IMR-90 (cell line): Measurements from ENCODE around the gene EYS. TPM values are rescaled to one million over a fixed set of nuclear protein-coding genes. Genes with fewer than 3 reads are reported as not detected.

Experiments used
- ATAC-seq: fragments of 200-7000 bp; cut with Tn5 transposase; 2 replicates; pipeline ENCODE4 v1.9.1; 2020; ENCODE audit warnings: low read depth, mild to moderate bottlenecking, moderate library complexity
- BruUV-seq: library from RNA; stranded (reverse); fragments of 400-500 nt; replicated peaks from 2 replicates; lab custom pipeline; 2021; lab: Mats Ljungman, UMichigan
- CTCF ChIA-PET: fragments of 300-600 bp; formaldehyde crosslinking; extraction: SDS; loops from one replicate; lab custom pipeline; 2021; ENCODE audit warnings: antibody characterized with exemption; lab: Yijun Ruan, JAX
- POLR2A ChIA-PET: fragments of 300-600 bp; sonication (Branson Sonifier 250); formaldehyde crosslinking; loops from one replicate; lab custom pipeline; 2022; ENCODE audit warnings: antibody characterized with exemption; ENCODE audit not compliant: unreplicated experiment; lab: Charles Lee
- DNase-seq: peaks from one replicate; pipeline ENCODE4 v3.0.0; 2013
- H2AFZ ChIP-seq: replicated peaks from 2 replicates; pipeline ENCODE3; 2013; ENCODE audit warnings: low read length, mild to moderate bottlenecking; ENCODE audit not compliant: poor library complexity
- H2AK5ac ChIP-seq: 2 replicates; pipeline ENCODE4 v1.6.1; 2013; ENCODE audit warnings: low read depth, low read length, inconsistent platforms
- H2AK9ac ChIP-seq: replicated peaks from 2 replicates; pipeline ENCODE3; 2013; ENCODE audit warnings: mild to moderate bottlenecking, low read depth, low read length, moderate library complexity; ENCODE audit not compliant: poor library complexity
- H2BK120ac ChIP-seq: 2 replicates; pipeline ENCODE4 v1.6.1; 2013; ENCODE audit warnings: low read depth, low read length, inconsistent platforms
- H2BK15ac ChIP-seq: 3 replicates; pipeline ENCODE4 v1.6.1; 2013; ENCODE audit warnings: low read depth, low read length, inconsistent platforms
- H2BK20ac ChIP-seq: 2 replicates; pipeline ENCODE4 v1.6.1; 2013; ENCODE audit warnings: low read depth, mild to moderate bottlenecking, inconsistent platforms, low read length, moderate library complexity
- H2BK5ac ChIP-seq: 2 replicates; pipeline ENCODE4 v1.6.1; 2013; ENCODE audit warnings: mild to moderate bottlenecking, low read depth, low read length, inconsistent platforms; ENCODE audit not compliant: poor library complexity, severe bottlenecking
- H3K14ac ChIP-seq: replicated peaks from 2 replicates; pipeline ENCODE4 v1.6.1; 2013; ENCODE audit warnings: low read depth, low read length, inconsistent platforms
- H3K18ac ChIP-seq: 2 replicates; pipeline ENCODE4 v1.6.1; 2013; ENCODE audit warnings: low read depth, low read length, control low read depth
- H3K23ac ChIP-seq: 2 replicates; pipeline ENCODE4 v1.6.1; 2013; ENCODE audit warnings: low read depth, low read length, inconsistent platforms
- H3K27ac ChIP-seq: 2 replicates; pipeline ENCODE4 v1.5.1; 2013; ENCODE audit warnings: mild to moderate bottlenecking, control low read depth, low read length; ENCODE audit not compliant: insufficient read depth
- H3K27me3 ChIP-seq: 2 replicates; pipeline ENCODE4 v1.6.1; 2013; ENCODE audit warnings: low read length; ENCODE audit not compliant: control insufficient read depth, insufficient read depth
- H3K36me3 ChIP-seq: 2 replicates; pipeline ENCODE4 v1.6.1; 2013; ENCODE audit warnings: low read length, mixed read lengths; ENCODE audit not compliant: control insufficient read depth, insufficient read depth
- H3K4ac ChIP-seq: 2 replicates; pipeline ENCODE4 v1.6.1; 2013; ENCODE audit warnings: low read depth, low read length, inconsistent platforms
- H3K4me1 ChIP-seq: 2 replicates; pipeline ENCODE4 v1.6.1; 2013; ENCODE audit warnings: low read length, mixed read lengths; ENCODE audit not compliant: control insufficient read depth, insufficient read depth
- H3K4me2 ChIP-seq: 2 replicates; pipeline ENCODE4 v1.6.1; 2013; ENCODE audit warnings: low read depth, mild to moderate bottlenecking, control low read depth, low read length, moderate library complexity
- H3K4me3 ChIP-seq: 2 replicates; pipeline ENCODE4 v1.5.1; 2013; ENCODE audit warnings: low read depth, mild to moderate bottlenecking, control low read depth, low read length, moderate library complexity; ENCODE audit not compliant: insufficient read depth
- H3K56ac ChIP-seq: 2 replicates; pipeline ENCODE4 v1.6.1; 2013; ENCODE audit warnings: low read length, inconsistent platforms; ENCODE audit not compliant: insufficient read depth; ENCODE audit errors: extremely low read depth
- H3K79me1 ChIP-seq, 2 experiments: 2 replicates each; pipeline ENCODE4 v1.6.1; 2013; ENCODE audit warnings: low read length in 2 of 2, inconsistent platforms in 1 of 2, low read depth in 1 of 2
- H3K9ac ChIP-seq: 2 replicates; pipeline ENCODE4 v1.6.1; 2013; ENCODE audit warnings: low read depth, low read length, control low read depth
- H3K9me1 ChIP-seq: 2 replicates; pipeline ENCODE4 v1.6.1; 2013; ENCODE audit warnings: low read length, inconsistent platforms; ENCODE audit not compliant: insufficient read depth
- H3K9me3 ChIP-seq: 2 replicates; pipeline ENCODE4 v1.6.1; 2013; ENCODE audit warnings: low read length; ENCODE audit not compliant: control insufficient read depth, insufficient read depth
- H4K20me1 ChIP-seq: 2 replicates; pipeline ENCODE4 v1.6.1; 2013; ENCODE audit warnings: low read length, inconsistent platforms; ENCODE audit not compliant: insufficient read depth
- H4K5ac ChIP-seq: 2 replicates; pipeline ENCODE4 v1.6.1; 2013; ENCODE audit warnings: mild to moderate bottlenecking, low read depth, low read length, control low read depth
- H4K8ac ChIP-seq, 2 experiments: 2 replicates each; pipeline ENCODE4 v1.6.1; 2013; ENCODE audit warnings: low read depth in 2 of 2, low read length in 2 of 2, control low read depth in 1 of 2, inconsistent platforms in 1 of 2
- H4K91ac ChIP-seq: 2 replicates; pipeline ENCODE4 v1.6.1; 2013; ENCODE audit warnings: low read depth, low read length, inconsistent platforms; ENCODE audit not compliant: insufficient read depth
- BHLHE40 ChIP-seq: fragments of 150-350 bp; IDR thresholded peaks from 2 replicates; pipeline ENCODE4 v1.6.1; 2016; ENCODE audit warnings: mild to moderate bottlenecking, low read depth, low read length
- CEBPB ChIP-seq: IDR thresholded peaks from 2 replicates; pipeline ENCODE4 v1.6.1; 2012; ENCODE audit warnings: low read depth, low read length, improper control_type of control experiment
- CHD1 ChIP-seq: IDR thresholded peaks from 2 replicates; pipeline ENCODE4 v1.6.1; 2012; ENCODE audit warnings: low read depth, low read length, improper control_type of control experiment
- FOS ChIP-seq: fragments of 150-350 bp; IDR thresholded peaks from 2 replicates; pipeline ENCODE4 v1.6.1; 2016; ENCODE audit warnings: low read depth, low read length
- MAFK ChIP-seq: IDR thresholded peaks from 2 replicates; pipeline ENCODE4 v1.6.1; 2012; ENCODE audit warnings: low read depth, low read length, improper control_type of control experiment
- MAZ ChIP-seq: IDR thresholded peaks from 2 replicates; pipeline ENCODE4 v1.6.1; 2012; ENCODE audit warnings: low read depth, mild to moderate bottlenecking, low read length, improper control_type of control experiment, moderate library complexity, borderline replicate concordance
- MXI1 ChIP-seq: IDR thresholded peaks from 2 replicates; pipeline ENCODE4 v1.6.1; 2012; ENCODE audit warnings: low read depth, mild to moderate bottlenecking, low read length, moderate library complexity, borderline replicate concordance
- NFE2L2 ChIP-seq: fragments of 150-350 bp; IDR thresholded peaks from 2 replicates; pipeline ENCODE4 v1.6.1; 2016; ENCODE audit warnings: low read depth, mild to moderate bottlenecking, low read length
- POLR2A ChIP-seq: IDR thresholded peaks from 2 replicates; pipeline ENCODE4 v1.6.1; 2012; ENCODE audit warnings: mild to moderate bottlenecking, low read depth, low read length
- RAD21 ChIP-seq: IDR thresholded peaks from 2 replicates; pipeline ENCODE4 v1.6.1; 2012; ENCODE audit warnings: low read length, improper control_type of control experiment
- RCOR1 ChIP-seq: IDR thresholded peaks from 2 replicates; pipeline ENCODE4 v1.6.1; 2012; ENCODE audit warnings: mild to moderate bottlenecking, low read length, improper control_type of control experiment; ENCODE audit not compliant: insufficient replicate concordance
- RFX5 ChIP-seq: IDR thresholded peaks from 2 replicates; pipeline ENCODE4 v1.8.0; 2012; ENCODE audit warnings: low read depth, mild to moderate bottlenecking, low read length, moderate library complexity
- SMC3 ChIP-seq: fragments of 150-350 bp; IDR thresholded peaks from 2 replicates; pipeline ENCODE4 v1.6.1; 2016; ENCODE audit warnings: low read depth, mild to moderate bottlenecking, antibody characterized with exemption, low read length, moderate library complexity
- WGBS, 2 experiments: methylation state at CpG; one replicate each; pipeline versions ENCODE4 v1.1.5 to v1.1.7; 2013; ENCODE audit warnings: missing lambda C conversion rate in 2 of 2; ENCODE audit not compliant: insufficient read length in 1 of 2; ENCODE audit errors: extremely low coverage in 2 of 2; 5-methylcytosine and 5-hydroxymethylcytosine counted together
- dilution Hi-C: fragments of 300-500 bp; cut with HindIII; formaldehyde crosslinking; loops from one replicate; pipeline ENCODE4 v1.14.3; 2018; ENCODE audit warnings: low sequenced_read_pairs; ENCODE audit not compliant: unreplicated experiment
- in situ Hi-C: fragments of 300-500 bp; cut with MboI; formaldehyde crosslinking; loops from 3 replicates; pipeline ENCODE4 v1.14.3; 2019; ENCODE audit warnings: low sequenced_read_pairs, inconsistent platforms, mixed read lengths
- intact Hi-C: fragments of 100-400 bp; cut with micrococcal nuclease; formaldehyde crosslinking; loops from 2 replicates; pipeline ENCODE4 v1.10.0; 2022
- polyA plus RNA-seq, 3 experiments: library from polyadenylated mRNA; depleted of rRNA; stranded (reverse); fragments of >200 nt; gene quantifications; 2 replicates each; pipeline ENCODE4 v1.2.3, GENCODE V29; 2012; ENCODE audit warnings: low replicate concordance in 1 of 3
- total RNA-seq: library from RNA; depleted of rRNA; stranded (reverse); fragments of >200 nt; gene quantifications from 2 replicates; pipeline ENCODE4 v1.2.3, GENCODE V29; 2012
- TF ChIP-seq, protein P1 (sequence below): fragments of 150-350 bp; IDR thresholded peaks from 2 replicates; pipeline ENCODE4 v1.6.1; 2016; ENCODE audit warnings: low read depth, mild to moderate bottlenecking, low read length, moderate library complexity, borderline replicate concordance
- TF ChIP-seq, protein P2 (sequence below): fragments of 150-350 bp; IDR thresholded peaks from 2 replicates; pipeline ENCODE4 v1.6.1; 2017; ENCODE audit warnings: mild to moderate bottlenecking, antibody characterized with exemption, low read length, low read depth
- TF ChIP-seq, protein P3 (sequence below): conservative IDR thresholded peaks from 2 replicates; pipeline ENCODE4 v1.5.1; 2012; ENCODE audit warnings: mild to moderate bottlenecking, low read depth, low read length, improper control_type of control experiment

EYS gene
- total and polyA plus RNA-seq, 2 of the 4 experiments (the other 2 are of a cell fraction) = under 0.01 TPM; not detected in 1

DNA sequence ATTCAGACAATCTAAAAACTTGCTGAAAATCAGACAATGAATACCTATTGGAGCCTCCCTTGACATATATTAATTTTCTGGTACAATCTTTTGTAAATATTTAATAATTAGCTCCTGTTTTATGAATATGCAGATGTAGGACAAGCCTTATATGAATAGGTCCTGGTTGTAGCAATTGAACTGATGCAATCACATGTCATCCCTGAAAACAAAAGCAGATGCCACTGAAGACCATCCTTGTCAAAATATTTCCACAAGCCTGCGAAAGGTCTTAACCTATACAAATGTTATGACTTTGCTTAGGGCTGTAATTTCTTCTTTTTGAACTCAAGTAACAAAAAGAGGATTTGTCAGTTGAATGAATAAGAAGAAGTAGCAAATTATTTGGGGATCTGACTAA, 722.1 kb downstream of the EYS start:
- no peak overlapping the region for H3K4me2 ChIP-seq
- in situ Hi-C loops (no loop called here), dilution Hi-C loops (no loop called here), intact Hi-C loops (no loop called here)
- H3K9ac ChIP-seq = no peak overlapping the region
- ChIA-PET CTCF (no interaction called here), POLR2A (no interaction called here)
- no peaks in the 10 kb centered on the region for H3K9me1 ChIP-seq
- ATAC-seq (no peak), DNase-seq (no peak)
- H4K8ac ChIP-seq = no peak overlapping the region
- H2AK5ac ChIP-seq = no peak overlapping the region
- no peak overlapping the region for H3K14ac ChIP-seq
- H4K91ac ChIP-seq = no peak overlapping the region
- no peak overlapping the region for H2BK120ac ChIP-seq
- no peak overlapping the region for H3K4ac ChIP-seq
- no peak overlapping the region for H2BK15ac ChIP-seq
- no TSS peak for BruUV-seq
- H3K56ac ChIP-seq = no peak overlapping the region
- H3K4me1 ChIP-seq = no peaks in the 10 kb centered on the region
- TF ChIP-seq, protein P1, sequence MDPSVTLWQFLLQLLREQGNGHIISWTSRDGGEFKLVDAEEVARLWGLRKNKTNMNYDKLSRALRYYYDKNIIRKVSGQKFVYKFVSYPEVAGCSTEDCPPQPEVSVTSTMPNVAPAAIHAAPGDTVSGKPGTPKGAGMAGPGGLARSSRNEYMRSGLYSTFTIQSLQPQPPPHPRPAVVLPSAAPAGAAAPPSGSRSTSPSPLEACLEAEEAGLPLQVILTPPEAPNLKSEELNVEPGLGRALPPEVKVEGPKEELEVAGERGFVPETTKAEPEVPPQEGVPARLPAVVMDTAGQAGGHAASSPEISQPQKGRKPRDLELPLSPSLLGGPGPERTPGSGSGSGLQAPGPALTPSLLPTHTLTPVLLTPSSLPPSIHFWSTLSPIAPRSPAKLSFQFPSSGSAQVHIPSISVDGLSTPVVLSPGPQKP = no peak
- TF ChIP-seq MAFK = no peak
- no peak for TF ChIP-seq BHLHE40
- no peak for TF ChIP-seq RCOR1
- no peak for TF ChIP-seq RAD21
- TF ChIP-seq, protein P2, sequence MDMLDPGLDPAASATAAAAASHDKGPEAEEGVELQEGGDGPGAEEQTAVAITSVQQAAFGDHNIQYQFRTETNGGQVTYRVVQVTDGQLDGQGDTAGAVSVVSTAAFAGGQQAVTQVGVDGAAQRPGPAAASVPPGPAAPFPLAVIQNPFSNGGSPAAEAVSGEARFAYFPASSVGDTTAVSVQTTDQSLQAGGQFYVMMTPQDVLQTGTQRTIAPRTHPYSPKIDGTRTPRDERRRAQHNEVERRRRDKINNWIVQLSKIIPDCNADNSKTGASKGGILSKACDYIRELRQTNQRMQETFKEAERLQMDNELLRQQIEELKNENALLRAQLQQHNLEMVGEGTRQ = no peak
- TF ChIP-seq, protein P3, sequence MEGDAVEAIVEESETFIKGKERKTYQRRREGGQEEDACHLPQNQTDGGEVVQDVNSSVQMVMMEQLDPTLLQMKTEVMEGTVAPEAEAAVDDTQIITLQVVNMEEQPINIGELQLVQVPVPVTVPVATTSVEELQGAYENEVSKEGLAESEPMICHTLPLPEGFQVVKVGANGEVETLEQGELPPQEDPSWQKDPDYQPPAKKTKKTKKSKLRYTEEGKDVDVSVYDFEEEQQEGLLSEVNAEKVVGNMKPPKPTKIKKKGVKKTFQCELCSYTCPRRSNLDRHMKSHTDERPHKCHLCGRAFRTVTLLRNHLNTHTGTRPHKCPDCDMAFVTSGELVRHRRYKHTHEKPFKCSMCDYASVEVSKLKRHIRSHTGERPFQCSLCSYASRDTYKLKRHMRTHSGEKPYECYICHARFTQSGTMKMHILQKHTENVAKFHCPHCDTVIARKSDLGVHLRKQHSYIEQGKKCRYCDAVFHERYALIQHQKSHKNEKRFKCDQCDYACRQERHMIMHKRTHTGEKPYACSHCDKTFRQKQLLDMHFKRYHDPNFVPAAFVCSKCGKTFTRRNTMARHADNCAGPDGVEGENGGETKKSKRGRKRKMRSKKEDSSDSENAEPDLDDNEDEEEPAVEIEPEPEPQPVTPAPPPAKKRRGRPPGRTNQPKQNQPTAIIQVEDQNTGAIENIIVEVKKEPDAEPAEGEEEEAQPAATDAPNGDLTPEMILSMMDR = no peak
- no peak for TF ChIP-seq MAZ
- no peak for TF ChIP-seq FOS
- TF ChIP-seq SMC3 = no peak
- TF ChIP-seq MXI1 = no peak
- no peak for TF ChIP-seq RFX5
- no peak for TF ChIP-seq CHD1
- no peak for TF ChIP-seq POLR2A
- TF ChIP-seq CEBPB = no peak
- no peak for TF ChIP-seq NFE2L2
- no peaks in the 10 kb centered on the region for H3K36me3 ChIP-seq
- H3K4me3 ChIP-seq = no peak overlapping the region
- no peak overlapping the region for H2AFZ ChIP-seq
- no peaks in the 10 kb centered on the region for H3K27me3 ChIP-seq
- H2BK20ac ChIP-seq = no peak overlapping the region
- no peak overlapping the region for H4K5ac ChIP-seq
- H2BK5ac ChIP-seq = no peak overlapping the region
- no peaks in the 10 kb centered on the region for H3K9me3 ChIP-seq
- H3K79me1 ChIP-seq = no peaks in the 10 kb centered on the region
- no peak overlapping the region for H2AK9ac ChIP-seq
- no peak overlapping the region for H3K18ac ChIP-seq
- no CpG with 5 or more reads among the region's 1 CpG for WGBS, 2 experiments
- H3K23ac ChIP-seq = no peak overlapping the region
- H4K20me1 ChIP-seq = no peaks in the 10 kb centered on the region
- H3K27ac ChIP-seq = no peak overlapping the region
